Activated gamma-delta T cell treated with anti-CD3 and anti-CD28 coated beads, Interleukin-2, amount 50 U/mL, for 16 hours (primary cell): ENCODE data around the gene MLIP.

Source experiments
- DNase-seq: peaks from one replicate; pipeline ENCODE4 v3.0.0-alpha.2; 2020; ENCODE audit warnings: low read depth

The MLIP gene

DNA sequence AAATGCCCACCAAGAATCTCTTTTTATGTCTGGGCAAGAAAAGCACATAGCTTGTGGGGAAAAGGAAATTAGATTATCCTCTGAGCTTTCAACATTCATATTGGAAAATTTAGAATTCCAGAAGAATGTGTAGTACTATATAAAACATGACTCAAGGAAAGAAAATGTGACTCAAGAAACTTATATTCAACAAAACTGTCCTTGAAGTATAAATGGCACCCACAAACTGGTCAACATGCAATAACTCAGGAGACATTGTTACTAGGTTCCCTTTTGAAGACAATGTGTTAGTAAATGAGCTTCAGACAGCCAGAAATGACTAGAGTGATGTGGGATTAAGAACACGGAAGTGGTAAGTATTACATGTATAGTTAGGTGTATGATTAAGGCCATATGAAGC lies 170.9 kb downstream of the MLIP start:
- no peak for DNase-seq

DNA sequence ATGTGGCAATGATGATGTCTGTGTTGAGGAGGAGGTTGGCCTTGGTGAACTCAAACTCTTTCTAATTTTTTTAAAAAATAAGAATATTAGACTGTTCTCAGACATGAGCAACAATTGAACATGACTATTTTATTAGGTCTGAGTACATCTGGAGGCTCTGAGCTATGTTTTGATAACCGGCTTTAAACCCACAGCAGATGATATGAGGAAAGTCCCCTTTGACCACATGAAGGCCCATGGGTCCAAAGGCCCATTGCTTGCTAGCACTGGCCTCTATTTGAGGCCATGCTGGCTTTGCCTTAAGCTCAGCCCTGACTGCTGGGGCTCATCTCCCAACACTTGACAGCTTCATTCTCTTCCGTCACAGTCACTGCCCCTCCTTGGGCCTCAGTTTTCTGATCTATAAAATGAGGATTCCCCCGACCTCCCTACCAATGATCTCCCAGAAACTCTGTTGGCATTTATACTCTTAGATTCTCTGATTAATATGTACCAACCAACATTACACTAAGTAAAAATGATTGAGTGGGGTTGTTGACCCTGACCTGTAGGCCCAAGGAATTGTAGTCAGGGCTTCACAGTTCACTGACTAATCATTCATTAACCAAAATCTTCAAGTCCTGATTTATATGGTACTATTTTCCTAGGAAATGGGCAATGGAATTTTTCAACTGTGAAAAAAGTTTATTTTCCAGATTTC lies 173.1 kb downstream of the MLIP start:
- DNase-seq, result no peak

DNA sequence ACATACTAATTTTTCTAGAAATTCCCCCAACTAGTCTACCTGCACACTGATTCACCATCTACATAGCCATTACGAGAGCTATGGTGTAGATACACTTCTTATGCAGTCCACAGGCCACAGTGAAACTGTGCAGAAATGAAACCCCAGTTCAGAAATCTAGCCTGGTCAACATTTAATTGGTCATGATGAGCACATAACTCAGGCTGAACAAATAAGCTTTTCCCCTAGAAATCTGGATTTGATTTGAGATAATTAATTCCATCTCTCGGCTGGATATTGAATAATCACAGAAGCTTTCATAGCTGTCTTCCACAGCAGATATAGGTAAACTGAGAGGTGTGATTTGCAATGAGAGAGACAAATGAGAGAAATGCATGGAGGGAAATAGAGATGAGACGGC lies 174.4 kb downstream of the MLIP start:
- DNase-seq, result no peak

DNA sequence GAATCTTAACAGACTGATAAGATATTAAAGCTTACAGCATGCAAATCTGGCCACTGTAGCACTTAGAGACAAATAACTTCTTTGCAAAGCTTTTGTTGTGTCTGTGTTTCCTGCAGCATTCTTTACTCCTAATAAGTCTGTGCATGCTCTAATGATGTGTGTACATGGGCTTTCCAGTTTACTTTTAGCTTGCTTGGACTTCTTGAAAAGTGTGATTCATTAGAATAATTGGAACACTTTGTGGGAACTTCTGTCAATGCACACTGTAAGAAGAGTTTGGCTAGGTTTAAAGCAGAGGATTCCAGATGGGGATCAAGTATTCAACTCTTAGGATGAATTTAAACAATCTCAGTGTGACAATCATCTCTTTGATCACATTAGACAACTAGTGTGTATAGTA lies 174.9 kb downstream of the MLIP start:
- DNase-seq, result no peak

GRCh38 chr6:54288474-54288873 lies 177.2 kb downstream of the MLIP start:
- DNase-seq, result no peak

GRCh38 chr6:54289426-54289825 lies 178.2 kb downstream of the MLIP start:
- no peak for DNase-seq

DNA sequence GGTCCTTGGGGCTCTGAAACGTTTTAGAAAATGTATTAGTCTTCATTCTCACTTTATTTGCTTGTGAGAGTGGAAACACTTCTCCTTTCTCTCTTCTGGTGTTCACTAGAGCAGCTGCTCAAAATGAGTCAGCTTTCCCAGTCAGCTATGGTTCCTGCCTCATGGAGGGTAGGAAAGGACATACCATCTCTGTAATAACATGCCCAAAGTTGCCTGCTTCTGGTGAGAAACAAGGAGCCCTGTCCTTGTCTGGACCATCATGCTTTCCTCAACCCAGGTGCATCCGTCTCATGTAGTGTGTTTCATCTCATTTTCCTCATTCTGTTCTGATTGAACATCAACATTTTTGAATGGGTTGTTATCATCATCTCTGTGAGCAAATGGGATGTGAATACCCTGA lies 179.9 kb downstream of the MLIP start:
- no peak for DNase-seq

DNA sequence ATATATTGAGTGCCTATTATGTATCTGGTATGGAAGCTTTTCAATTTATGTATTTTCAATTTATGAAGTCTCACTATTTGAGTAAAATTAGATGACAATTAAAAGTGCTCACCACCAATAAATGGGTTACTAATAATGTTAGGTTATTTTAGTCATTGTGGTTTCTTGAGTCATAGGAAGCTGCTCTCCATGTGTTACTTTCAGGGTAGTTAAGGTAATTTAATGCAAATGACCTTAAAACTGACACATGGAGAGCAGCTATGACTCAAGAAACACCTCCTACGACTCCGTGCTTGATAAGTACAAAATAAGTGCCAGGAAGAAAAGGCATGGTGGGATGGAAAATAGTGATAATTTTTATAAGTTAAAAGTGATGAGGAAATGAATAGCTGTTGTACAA lies 180.5 kb downstream of the MLIP start:
- no peak for DNase-seq

DNA sequence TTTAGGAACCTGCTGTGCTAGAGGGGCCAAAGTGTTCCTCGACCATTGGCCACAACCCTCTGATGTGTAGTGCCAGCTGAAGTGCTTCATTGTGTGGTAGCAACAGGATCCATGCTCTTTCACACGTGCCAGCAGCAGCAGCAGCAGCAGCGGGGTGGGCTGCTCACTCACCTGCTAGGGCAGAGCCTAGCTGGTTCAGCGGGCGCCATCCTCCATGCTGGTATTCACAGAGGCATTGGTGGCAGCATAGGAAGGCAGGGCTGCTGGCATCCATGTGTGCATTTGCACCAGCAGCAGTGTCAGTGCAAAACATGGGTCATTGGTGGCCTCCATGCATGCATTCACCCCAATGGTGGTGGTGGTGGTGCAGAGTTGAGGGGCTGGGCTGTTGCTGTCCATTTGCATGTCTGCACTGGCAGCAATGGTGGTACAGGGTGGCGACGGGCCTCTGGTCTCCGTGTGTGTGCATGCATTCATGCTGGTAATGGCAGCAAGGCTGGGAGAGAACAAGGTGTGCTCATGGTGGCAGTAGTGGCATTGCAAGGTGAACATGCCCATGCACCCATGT lies 183.8 kb downstream of the MLIP start:
- no peak for DNase-seq

GRCh38 chr6:54299542-54300269 lies 188.5 kb downstream of the MLIP start:
- no peak for DNase-seq

GRCh38 chr6:54301770-54302169 lies 190.5 kb downstream of the MLIP start:
- no peak for DNase-seq

GRCh38 chr6:54307439-54307910 lies 196.2 kb downstream of the MLIP start:
- no peak for DNase-seq

- no peak for DNase-seq
These were observed 197.2 kb downstream of the MLIP start, which contains the start of gene TINAG for GRCh38 chr6:54308289-54308985. Gene TINAG, plus strand, starts transcription at chr6:54308441. Its CDS starts 110 bp downstream, at chr6:54308551.

GRCh38 chr6:54308986-54309315 lies 197.7 kb downstream of the MLIP start:
- no peak for DNase-seq

DNA sequence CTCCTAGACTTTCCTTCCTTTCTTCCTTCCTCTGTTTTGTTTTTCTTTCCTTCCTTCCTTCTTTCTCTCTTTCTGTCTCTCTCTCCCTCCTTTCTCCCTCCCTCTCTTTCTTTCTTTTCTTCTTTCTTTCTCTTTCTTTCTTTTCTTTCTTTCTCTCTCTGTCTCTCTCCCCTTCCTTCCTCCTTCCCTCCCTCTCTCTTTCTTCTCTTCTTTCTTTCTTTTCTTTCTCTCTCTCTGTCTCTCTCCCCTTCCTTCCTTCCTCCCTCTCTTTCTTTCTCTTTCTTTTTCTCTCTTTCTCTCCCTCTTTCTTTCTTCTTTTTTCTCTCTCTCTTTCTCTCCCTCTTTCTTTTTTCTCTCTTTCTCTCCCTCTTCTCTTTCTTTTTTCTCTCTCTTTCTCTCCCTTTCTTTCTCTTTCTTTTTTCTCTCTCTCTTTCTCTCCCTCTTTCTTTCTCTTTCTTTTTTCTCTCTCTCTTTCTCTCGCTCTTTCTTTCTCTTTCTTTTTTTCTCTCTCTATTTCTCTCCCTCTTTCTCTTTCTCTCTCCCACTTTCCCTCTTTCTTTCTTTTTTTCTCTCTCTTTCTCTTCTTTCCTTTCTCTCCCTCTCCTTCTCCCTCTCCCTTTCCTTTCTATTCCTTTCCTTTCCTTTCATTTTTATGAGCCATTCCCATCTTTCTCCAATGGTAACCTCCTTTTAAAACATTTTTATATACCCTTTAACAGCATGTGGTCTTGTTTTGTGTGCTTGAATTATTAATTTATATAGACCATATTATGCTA lies 199.3 kb downstream of the MLIP start:
- no peak for DNase-seq

DNA sequence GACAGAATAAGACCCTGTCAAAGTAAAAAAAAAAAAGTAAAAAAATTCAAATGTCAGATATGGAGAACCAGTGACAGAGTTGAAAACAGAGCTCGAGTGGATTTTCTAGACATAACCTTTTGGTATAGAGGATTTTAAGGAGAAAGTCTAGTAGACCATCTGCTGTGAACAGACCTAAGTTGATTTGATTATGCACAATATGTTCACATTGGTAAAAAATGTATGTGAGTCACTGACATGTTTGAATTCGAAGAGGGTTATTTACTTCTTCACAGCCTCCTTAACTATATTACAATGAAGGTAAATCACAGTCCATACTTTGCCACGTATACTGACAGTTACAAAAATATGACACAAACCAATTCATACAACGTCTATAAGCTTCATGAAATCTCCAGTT lies 204.4 kb downstream of the MLIP start:
- no peak for DNase-seq
